Measurements from ENCODE around the gene ANTXR1.
A peak's percentile ranks its signal among the peaks of the same experiment; 100 is the strongest.

Gene ANTXR1

GRCh38 chr2:69013142-69013839 lies at the start of gene ANTXR1:
Gene ANTXR1 (plus strand): TSS chr2:69013179. CDS start chr2:69013500, 321 bp downstream.
- peak; percentile 6 for DNase-seq

GRCh38 chr2:68964282-68964681 lies 48.7 kb upstream of the ANTXR1 start:
- DNase-seq = no peak

- DNase-seq = no peak
Measured at GRCh38 chr2:68968221-68968620, 44.8 kb upstream of the ANTXR1 start.

- no peak for DNase-seq
Measured at GRCh38 chr2:68969736-68970490, 43.1 kb upstream of the ANTXR1 start.

GRCh38 chr2:68970566-68971265 lies 42.3 kb upstream of the ANTXR1 start:
- DNase-seq = no peak

GRCh38 chr2:68971591-68972231 lies 41.3 kb upstream of the ANTXR1 start:
- no peak for DNase-seq

GRCh38 chr2:68974251-68974650 lies 38.7 kb upstream of the ANTXR1 start, which contains the start of gene GKN1:
Gene GKN1 (plus strand): TSS chr2:68974636. CDS start chr2:68974678, 42 bp downstream.
- DNase-seq = no peak

GRCh38 chr2:68974946-68975665 lies 37.9 kb upstream of the ANTXR1 start:
- DNase-seq = no peak

GRCh38 chr2:68975844-68976243 lies 37.1 kb upstream of the ANTXR1 start:
- DNase-seq = no peak

- no peak for DNase-seq
Measured at GRCh38 chr2:68977453-68977852, 35.5 kb upstream of the ANTXR1 start.

GRCh38 chr2:68978098-68978497 lies 34.9 kb upstream of the ANTXR1 start:
- no peak for DNase-seq

GRCh38 chr2:68980956-68981355 lies 32.0 kb upstream of the ANTXR1 start:
- DNase-seq = no peak

- DNase-seq = no peak
Measured at GRCh38 chr2:68987021-68987503, 25.9 kb upstream of the ANTXR1 start.

GRCh38 chr2:68989035-68989434 lies 23.9 kb upstream of the ANTXR1 start:
- DNase-seq = no peak

GRCh38 chr2:68992341-68992740 lies 20.6 kb upstream of the ANTXR1 start:
- no peak for DNase-seq

GRCh38 chr2:68992933-68993332 lies 20.0 kb upstream of the ANTXR1 start:
- no peak for DNase-seq

GRCh38 chr2:68993660-68994059 lies 19.3 kb upstream of the ANTXR1 start:
- no peak for DNase-seq

GRCh38 chr2:68994864-68995263 lies 18.1 kb upstream of the ANTXR1 start:
- DNase-seq = no peak

GRCh38 chr2:68995916-68996315 lies 17.1 kb upstream of the ANTXR1 start:
- no peak for DNase-seq

- DNase-seq = no peak
Measured at GRCh38 chr2:68997401-68997800, 15.6 kb upstream of the ANTXR1 start.

- no peak for DNase-seq
Measured at GRCh38 chr2:69001879-69002278, 11.1 kb upstream of the ANTXR1 start.

- DNase-seq = no peak
Measured at GRCh38 chr2:69003731-69004130, 9.2 kb upstream of the ANTXR1 start.

Data from activated CD4-positive, alpha-beta T cell treated with anti-CD3 and anti-CD28 coated beads, Interleukin-2, amount 50 U/mL, for 1 hour (primary cell).